WERI-Rb-1 (cell line): Measurements from ENCODE around the gene SMIM20.
A peak's percentile ranks its signal among the peaks of the same experiment; 100 is the strongest.

ENCODE experiments used
- DNase-seq: peaks from one replicate; pipeline ENCODE4 v3.0.0-alpha.2; 2020
- H3K27ac ChIP-seq: fragments of 250-450 bp; sonication (Bioruptor Pico); 2 replicates; pipeline ENCODE4 v1.5.1; 2020; ENCODE audit warnings: mild to moderate bottlenecking, moderate library complexity
- H3K27me3 ChIP-seq: fragments of 250-450 bp; sonication (Bioruptor Pico); 2 replicates; pipeline ENCODE4 v1.5.1; 2021; ENCODE audit warnings: mild to moderate bottlenecking, low read depth, moderate library complexity; ENCODE audit not compliant: insufficient read depth, severe bottlenecking
- H3K36me3 ChIP-seq: fragments of 250-450 bp; sonication (Bioruptor Pico); 2 replicates; pipeline ENCODE4 v1.5.1; 2020; ENCODE audit warnings: mild to moderate bottlenecking, moderate library complexity
- H3K4me3 ChIP-seq: 2 replicates; pipeline ENCODE4 v1.5.1; 2011; ENCODE audit warnings: low read depth, mild to moderate bottlenecking, control low read depth, low read length
- H3K9me3 ChIP-seq: fragments of 250-450 bp; sonication (Bioruptor Pico); 2 replicates; pipeline ENCODE4 v1.5.1; 2021; ENCODE audit warnings: mild to moderate bottlenecking, moderate library complexity; ENCODE audit not compliant: severe bottlenecking
- TF ChIP-seq, protein P1 (sequence below): IDR thresholded peaks from 2 replicates; pipeline ENCODE4 v1.5.1; 2011; ENCODE audit warnings: low read depth, mild to moderate bottlenecking, control low read depth, inconsistent platforms, low read length

SMIM20 gene

DNA sequence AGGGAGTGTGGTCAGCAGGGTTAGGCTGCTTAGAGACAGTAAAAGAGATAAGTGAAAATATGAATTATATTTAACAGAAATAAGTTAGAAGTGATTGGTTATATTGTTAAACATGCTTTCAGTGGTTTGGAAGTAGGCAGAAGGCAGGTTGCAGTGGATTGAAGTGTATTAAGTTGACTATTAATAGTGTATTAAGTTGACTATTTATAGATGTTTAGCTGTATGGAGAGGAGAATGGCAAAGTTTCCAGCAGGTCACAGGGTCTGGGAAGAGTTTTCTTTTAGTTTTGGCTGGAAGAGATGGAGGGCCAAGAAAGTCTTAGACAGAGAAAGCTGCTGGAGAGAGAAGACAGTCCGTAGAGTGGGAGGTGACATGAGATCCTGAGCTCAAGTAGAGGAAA, 7.9 kb downstream of the SMIM20 start:
- TF ChIP-seq, protein P1, sequence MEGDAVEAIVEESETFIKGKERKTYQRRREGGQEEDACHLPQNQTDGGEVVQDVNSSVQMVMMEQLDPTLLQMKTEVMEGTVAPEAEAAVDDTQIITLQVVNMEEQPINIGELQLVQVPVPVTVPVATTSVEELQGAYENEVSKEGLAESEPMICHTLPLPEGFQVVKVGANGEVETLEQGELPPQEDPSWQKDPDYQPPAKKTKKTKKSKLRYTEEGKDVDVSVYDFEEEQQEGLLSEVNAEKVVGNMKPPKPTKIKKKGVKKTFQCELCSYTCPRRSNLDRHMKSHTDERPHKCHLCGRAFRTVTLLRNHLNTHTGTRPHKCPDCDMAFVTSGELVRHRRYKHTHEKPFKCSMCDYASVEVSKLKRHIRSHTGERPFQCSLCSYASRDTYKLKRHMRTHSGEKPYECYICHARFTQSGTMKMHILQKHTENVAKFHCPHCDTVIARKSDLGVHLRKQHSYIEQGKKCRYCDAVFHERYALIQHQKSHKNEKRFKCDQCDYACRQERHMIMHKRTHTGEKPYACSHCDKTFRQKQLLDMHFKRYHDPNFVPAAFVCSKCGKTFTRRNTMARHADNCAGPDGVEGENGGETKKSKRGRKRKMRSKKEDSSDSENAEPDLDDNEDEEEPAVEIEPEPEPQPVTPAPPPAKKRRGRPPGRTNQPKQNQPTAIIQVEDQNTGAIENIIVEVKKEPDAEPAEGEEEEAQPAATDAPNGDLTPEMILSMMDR = no peak
- no peaks in the 10 kb centered on the region for H3K27me3 ChIP-seq

DNA sequence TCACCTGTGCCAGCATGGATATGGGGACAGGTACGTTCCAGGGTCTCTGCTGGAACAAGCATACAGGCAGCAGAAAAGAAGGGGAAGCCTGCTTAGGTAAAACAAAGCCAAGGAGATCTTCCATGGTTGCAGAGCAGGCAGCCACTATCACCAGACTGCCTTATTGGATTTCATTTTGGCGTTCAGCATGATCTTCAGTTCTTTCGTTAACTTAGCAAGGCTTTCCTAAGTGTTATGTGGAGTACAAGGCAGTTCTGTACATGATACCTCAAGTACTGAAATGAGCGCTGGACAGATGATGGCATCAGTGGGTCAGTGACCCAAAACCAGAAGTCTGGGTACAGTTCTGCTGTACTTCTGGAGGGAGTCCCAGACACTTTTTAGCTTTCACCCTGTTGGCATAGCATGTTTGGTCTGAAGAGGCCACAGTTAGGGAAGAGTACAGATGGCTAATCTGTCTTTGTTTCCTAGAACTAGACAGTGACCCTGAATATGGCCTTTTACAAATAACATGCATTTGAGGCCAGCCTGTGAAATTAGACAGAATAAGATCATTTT, 8.9 kb downstream of the SMIM20 start:
- Histone ChIP-seq H3K4me3 (no peak overlapping the region), H3K36me3 (no peaks in the 10 kb centered on the region), H3K27ac (no peak overlapping the region), H3K9me3 (no peaks in the 10 kb centered on the region), H3K27me3 (no peaks in the 10 kb centered on the region)
- no peak for DNase-seq
- TF ChIP-seq, protein P1 = no peak

More for the DNA sequence above, 7.9 kb downstream of the SMIM20 start:
- Histone ChIP-seq H3K4me3 (no peak overlapping the region), H3K36me3 (no peaks in the 10 kb centered on the region), H3K9me3 (no peaks in the 10 kb centered on the region), H3K27ac (no peak overlapping the region)
- DNase-seq = no peak

- no peak overlapping the region for H3K27ac ChIP-seq
- H3K9me3 ChIP-seq = no peaks in the 10 kb centered on the region
- TF ChIP-seq, protein P1 = no peak
- DNase-seq = no peak
- H3K27me3 ChIP-seq = no peaks in the 10 kb centered on the region
- no peak overlapping the region for H3K4me3 ChIP-seq
- no peaks in the 10 kb centered on the region for H3K36me3 ChIP-seq
Observed at GRCh38 chr4:25923745-25924144, 9.7 kb downstream of the SMIM20 start.

DNA sequence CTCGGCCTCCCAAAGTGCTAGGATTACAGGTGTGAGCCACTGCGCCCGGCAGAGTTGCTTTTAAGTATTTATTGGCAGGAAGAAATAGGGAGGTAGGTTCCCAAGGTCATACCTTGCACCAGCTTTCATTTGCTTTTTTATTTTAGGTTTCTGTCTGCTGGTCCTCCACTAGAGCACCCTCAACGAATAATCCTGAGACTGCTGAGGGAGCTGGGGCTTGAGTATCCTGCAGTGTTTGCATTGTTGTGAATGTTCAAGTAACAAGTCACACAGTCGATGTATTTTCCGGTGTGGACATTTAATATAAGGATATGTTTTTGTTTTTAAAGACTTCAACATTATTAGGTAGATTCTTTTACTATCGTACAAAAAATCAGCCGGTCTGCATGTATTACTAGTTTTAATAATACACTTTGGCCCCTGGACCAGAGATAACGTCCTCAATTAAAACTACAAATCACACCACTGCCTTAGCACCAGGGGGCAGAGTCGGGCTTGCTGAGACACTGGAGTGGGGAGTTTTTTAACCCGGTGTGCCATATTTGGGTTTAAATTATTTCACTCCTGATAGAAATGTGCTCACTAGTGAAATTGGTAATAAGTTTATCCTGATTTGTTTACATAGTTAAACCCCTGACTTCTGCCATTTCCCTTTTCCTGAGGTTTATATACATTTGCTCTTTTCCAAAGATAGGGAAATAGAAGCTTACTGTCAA, 11.6 kb downstream of the SMIM20 start:
- TF ChIP-seq, protein P1 = peak; percentile 68
- H3K36me3 ChIP-seq = no peaks in the 10 kb centered on the region
- peak; percentile 75 for DNase-seq

GRCh38 chr4:25926462-25926861, 12.4 kb downstream of the SMIM20 start:
- Histone ChIP-seq H3K9me3 (no peaks in the 10 kb centered on the region), H3K27ac (no peak overlapping the region), H3K36me3 (no peaks in the 10 kb centered on the region), H3K27me3 (no peaks in the 10 kb centered on the region), H3K4me3 (no peak overlapping the region)
- DNase-seq = peak; percentile 23
- TF ChIP-seq, protein P1 = no peak

More for the DNA sequence above, 11.6 kb downstream of the SMIM20 start:
- no peak overlapping the region for H3K27ac ChIP-seq
- H3K27me3 ChIP-seq = no peaks in the 10 kb centered on the region
- no peak overlapping the region for H3K4me3 ChIP-seq
- no peaks in the 10 kb centered on the region for H3K9me3 ChIP-seq
